ENCODE data around the gene FARP2. TPM values are rescaled to one million over a fixed set of nuclear protein-coding genes. Genes with fewer than 3 reads are reported as not detected.
"Not testable (repeated sequence)": the region's sequence is repeated elsewhere in the genome, so short reads cannot be mapped to it uniquely, and the experiment has no call there.

The FARP2 gene
- total RNA-seq, 1 donor from 2014 or later: 54.5 TPM

DNA sequence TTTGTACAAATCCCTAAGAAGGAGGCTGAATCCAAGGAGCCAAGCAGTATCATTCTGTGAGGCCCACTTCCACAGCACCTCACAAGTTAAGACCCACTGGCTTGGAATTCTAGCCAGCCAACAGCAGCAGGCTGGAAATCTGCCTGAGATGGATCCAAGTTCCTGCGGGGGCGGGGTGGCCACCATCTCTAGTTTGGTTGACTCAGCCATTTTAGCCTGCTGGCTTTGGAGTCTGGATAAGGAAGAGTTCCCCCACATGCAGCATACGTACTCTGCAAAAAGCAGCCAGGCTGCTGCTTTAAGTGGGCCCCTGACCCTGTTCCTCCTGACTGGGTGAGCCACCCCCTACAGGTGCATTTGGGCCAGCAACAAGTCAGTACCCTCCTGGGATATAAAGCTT lies 65.2 kb downstream of the FARP2 start:
- H3K9me3 Mint-ChIP-seq (ENCODE audit: unreplicated experiment): peaks cover 21% of the 10 kb centered on the region
- TF ChIP-seq, protein P1, sequence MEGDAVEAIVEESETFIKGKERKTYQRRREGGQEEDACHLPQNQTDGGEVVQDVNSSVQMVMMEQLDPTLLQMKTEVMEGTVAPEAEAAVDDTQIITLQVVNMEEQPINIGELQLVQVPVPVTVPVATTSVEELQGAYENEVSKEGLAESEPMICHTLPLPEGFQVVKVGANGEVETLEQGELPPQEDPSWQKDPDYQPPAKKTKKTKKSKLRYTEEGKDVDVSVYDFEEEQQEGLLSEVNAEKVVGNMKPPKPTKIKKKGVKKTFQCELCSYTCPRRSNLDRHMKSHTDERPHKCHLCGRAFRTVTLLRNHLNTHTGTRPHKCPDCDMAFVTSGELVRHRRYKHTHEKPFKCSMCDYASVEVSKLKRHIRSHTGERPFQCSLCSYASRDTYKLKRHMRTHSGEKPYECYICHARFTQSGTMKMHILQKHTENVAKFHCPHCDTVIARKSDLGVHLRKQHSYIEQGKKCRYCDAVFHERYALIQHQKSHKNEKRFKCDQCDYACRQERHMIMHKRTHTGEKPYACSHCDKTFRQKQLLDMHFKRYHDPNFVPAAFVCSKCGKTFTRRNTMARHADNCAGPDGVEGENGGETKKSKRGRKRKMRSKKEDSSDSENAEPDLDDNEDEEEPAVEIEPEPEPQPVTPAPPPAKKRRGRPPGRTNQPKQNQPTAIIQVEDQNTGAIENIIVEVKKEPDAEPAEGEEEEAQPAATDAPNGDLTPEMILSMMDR (IDR thresholded peaks at IDR 0.05): no peak
- DNase-seq (ENCODE audit: extremely low spot score, unreplicated experiment): no peak
- H3K4me3 Mint-ChIP-seq (ENCODE audit: unreplicated experiment): no peak overlapping the region
- H3K4me1 Mint-ChIP-seq (ENCODE audit: unreplicated experiment): no peaks in the 10 kb centered on the region
- no peaks in the 10 kb centered on the region for H3K27me3 Mint-ChIP-seq (ENCODE audit: unreplicated experiment)
- peaks cover 39% of the 10 kb centered on the region for H3K36me3 Mint-ChIP-seq (ENCODE audit: unreplicated experiment)
- no peak overlapping the region for H3K27ac Mint-ChIP-seq (ENCODE audit: unreplicated experiment)

DNA sequence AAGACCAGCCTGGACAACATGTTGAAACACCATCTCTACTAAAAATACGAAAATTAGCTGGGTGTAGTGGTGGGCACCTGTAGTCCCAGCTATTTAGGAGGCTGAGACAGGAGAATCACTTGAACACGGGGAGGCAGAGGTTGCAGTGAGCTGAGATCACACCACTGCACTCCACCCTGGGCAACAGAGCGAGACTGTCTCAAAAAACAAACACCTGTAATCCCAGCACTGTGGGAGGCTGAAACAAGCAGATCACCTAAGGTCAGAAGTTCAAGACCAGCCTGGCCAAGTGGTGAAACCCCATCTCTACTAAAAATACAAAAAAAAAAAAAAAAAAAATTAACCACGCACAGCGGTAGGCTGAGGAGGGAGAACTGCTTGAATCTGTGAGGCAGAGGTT lies 65.9 kb downstream of the FARP2 start:
- peaks cover 36% of the 10 kb centered on the region for H3K36me3 Mint-ChIP-seq (ENCODE audit: unreplicated experiment)
- peaks cover 21% of the 10 kb centered on the region for H3K9me3 Mint-ChIP-seq (ENCODE audit: unreplicated experiment)
- not testable (repeated sequence) for H3K27me3 Mint-ChIP-seq (ENCODE audit: unreplicated experiment); H3K27ac Mint-ChIP-seq (ENCODE audit: unreplicated experiment); H3K4me3 Mint-ChIP-seq (ENCODE audit: unreplicated experiment); H3K4me1 Mint-ChIP-seq (ENCODE audit: unreplicated experiment); DNase-seq (ENCODE audit: extremely low spot score, unreplicated experiment)

DNA sequence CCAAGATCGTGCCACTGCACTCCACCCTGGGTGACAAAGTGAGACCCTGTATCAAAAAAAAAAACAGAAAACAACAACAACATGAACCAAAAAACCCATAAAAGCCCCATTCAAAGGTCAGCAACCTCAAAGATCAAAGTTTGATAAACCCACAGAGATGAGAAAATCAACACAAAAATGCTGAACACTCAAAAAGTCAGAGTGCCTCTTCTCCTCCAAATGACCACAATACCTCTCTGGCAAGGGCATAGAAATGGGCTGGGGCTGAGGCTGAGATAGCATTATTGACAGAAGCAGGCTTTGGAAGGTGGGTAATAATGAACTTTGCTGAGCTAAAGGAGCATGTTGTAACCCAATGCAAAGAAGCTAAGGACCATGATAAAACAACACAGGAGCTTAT lies 66.3 kb downstream of the FARP2 start:
- no peak for DNase-seq (ENCODE audit: extremely low spot score, unreplicated experiment)
- no peak overlapping the region for H3K4me3 Mint-ChIP-seq (ENCODE audit: unreplicated experiment)
- H3K27me3 Mint-ChIP-seq (ENCODE audit: unreplicated experiment): no peaks in the 10 kb centered on the region
- TF ChIP-seq, protein P1 (IDR thresholded peaks at IDR 0.05): no peak
- H3K36me3 Mint-ChIP-seq (ENCODE audit: unreplicated experiment): peaks cover 36% of the 10 kb centered on the region
- no peaks in the 10 kb centered on the region for H3K4me1 Mint-ChIP-seq (ENCODE audit: unreplicated experiment)
- H3K27ac Mint-ChIP-seq (ENCODE audit: unreplicated experiment): no peak overlapping the region
- H3K9me3 Mint-ChIP-seq (ENCODE audit: unreplicated experiment): peaks cover 21% of the 10 kb centered on the region

DNA sequence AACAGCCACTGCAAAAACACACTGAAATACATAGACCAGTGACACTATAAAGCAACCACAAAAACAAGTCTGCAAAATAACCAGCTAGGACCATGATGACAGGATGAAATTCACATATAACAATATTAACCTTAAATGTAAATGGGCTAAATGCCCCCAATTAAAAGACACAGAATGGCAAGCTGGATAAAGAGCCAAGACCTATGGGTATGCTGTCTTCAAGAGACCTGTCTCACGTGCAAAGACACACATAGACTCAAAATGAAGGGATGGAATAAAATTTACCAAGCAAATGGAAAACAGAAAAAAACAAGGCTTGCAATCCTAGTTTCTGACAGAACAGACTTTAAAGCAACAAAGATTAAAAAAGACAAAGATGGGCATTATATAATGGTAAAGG lies 67.4 kb downstream of the FARP2 start:
- not testable (repeated sequence) for H3K4me3 Mint-ChIP-seq (ENCODE audit: unreplicated experiment); H3K27ac Mint-ChIP-seq (ENCODE audit: unreplicated experiment)
- H3K36me3 Mint-ChIP-seq (ENCODE audit: unreplicated experiment): peaks cover 33% of the 10 kb centered on the region

DNA sequence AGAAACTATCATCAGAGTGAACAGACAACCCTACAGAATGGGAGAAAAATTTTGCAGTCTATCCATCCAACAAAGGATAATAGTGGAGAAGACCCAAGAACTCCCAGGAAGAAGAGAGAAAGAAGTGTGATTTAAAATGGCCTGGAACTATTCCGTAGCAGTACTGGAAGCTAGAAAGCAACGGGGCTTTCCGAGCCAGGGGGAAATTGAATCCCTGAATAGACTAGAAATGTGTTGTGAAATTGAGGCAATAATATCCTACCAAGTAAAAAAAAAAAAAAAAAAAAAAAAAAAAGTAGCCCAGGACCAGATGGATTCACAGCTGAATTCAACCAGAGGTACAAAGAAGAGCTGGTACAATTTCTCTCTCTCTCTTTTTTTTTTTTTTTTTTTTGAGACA lies 69.3 kb downstream of the FARP2 start:
- Mint-ChIP-seq H3K27ac (ENCODE audit: unreplicated experiment) (no peak overlapping the region), H3K4me3 (ENCODE audit: unreplicated experiment) (no peak overlapping the region), H3K9me3 (ENCODE audit: unreplicated experiment) (peaks cover 27% of the 10 kb centered on the region)

More for the DNA sequence above, 67.4 kb downstream of the FARP2 start:
- not testable (repeated sequence) for H3K27me3 Mint-ChIP-seq (ENCODE audit: unreplicated experiment); DNase-seq (ENCODE audit: extremely low spot score, unreplicated experiment); H3K4me1 Mint-ChIP-seq (ENCODE audit: unreplicated experiment)
- H3K9me3 Mint-ChIP-seq (ENCODE audit: unreplicated experiment): peaks cover 21% of the 10 kb centered on the region

DNA sequence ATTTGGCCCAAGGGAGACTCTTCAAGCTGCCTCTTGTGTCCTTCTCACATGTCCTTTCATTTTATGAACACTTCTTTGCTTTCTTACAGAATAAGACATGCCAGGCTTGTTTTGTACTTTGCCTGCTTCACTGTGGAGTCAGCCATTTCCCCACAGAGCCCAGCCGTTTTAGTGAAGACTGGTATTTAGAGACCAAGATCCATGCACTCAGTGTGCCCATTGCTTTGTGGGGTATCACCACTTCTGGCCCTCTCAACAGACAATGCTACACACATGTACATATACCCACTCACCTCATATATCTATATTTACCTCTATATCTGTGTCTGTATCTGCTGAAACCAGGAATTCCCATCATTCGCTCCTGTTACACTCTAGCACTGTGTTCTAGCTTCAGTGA lies 74.1 kb downstream of the FARP2 start:
- peaks cover 32% of the 10 kb centered on the region for H3K36me3 Mint-ChIP-seq (ENCODE audit: unreplicated experiment)
- no peaks in the 10 kb centered on the region for H3K4me1 Mint-ChIP-seq (ENCODE audit: unreplicated experiment)
- no peaks in the 10 kb centered on the region for H3K27me3 Mint-ChIP-seq (ENCODE audit: unreplicated experiment)
- H3K4me3 Mint-ChIP-seq (ENCODE audit: unreplicated experiment): no peak overlapping the region
- peak; percentile 34 for DNase-seq (ENCODE audit: extremely low spot score, unreplicated experiment)
- H3K9me3 Mint-ChIP-seq (ENCODE audit: unreplicated experiment): peaks cover 7% of the 10 kb centered on the region
- TF ChIP-seq, protein P1 (IDR thresholded peaks at IDR 0.05): no peak
- H3K27ac Mint-ChIP-seq (ENCODE audit: unreplicated experiment): no peak overlapping the region

More for the DNA sequence above, 69.3 kb downstream of the FARP2 start:
- H3K4me1 Mint-ChIP-seq (ENCODE audit: unreplicated experiment): no peaks in the 10 kb centered on the region
- no peak for DNase-seq (ENCODE audit: extremely low spot score, unreplicated experiment)
- TF ChIP-seq, protein P1 (IDR thresholded peaks at IDR 0.05): no peak
- H3K27me3 Mint-ChIP-seq (ENCODE audit: unreplicated experiment): no peaks in the 10 kb centered on the region
- H3K36me3 Mint-ChIP-seq (ENCODE audit: unreplicated experiment): peaks cover 45% of the 10 kb centered on the region
